ENCODE data around the gene MZT2A.
"Not testable (repeated sequence)": the region's sequence is repeated elsewhere in the genome, so short reads cannot be mapped to it uniquely, and the experiment has no call there.

MZT2A gene

DNA sequence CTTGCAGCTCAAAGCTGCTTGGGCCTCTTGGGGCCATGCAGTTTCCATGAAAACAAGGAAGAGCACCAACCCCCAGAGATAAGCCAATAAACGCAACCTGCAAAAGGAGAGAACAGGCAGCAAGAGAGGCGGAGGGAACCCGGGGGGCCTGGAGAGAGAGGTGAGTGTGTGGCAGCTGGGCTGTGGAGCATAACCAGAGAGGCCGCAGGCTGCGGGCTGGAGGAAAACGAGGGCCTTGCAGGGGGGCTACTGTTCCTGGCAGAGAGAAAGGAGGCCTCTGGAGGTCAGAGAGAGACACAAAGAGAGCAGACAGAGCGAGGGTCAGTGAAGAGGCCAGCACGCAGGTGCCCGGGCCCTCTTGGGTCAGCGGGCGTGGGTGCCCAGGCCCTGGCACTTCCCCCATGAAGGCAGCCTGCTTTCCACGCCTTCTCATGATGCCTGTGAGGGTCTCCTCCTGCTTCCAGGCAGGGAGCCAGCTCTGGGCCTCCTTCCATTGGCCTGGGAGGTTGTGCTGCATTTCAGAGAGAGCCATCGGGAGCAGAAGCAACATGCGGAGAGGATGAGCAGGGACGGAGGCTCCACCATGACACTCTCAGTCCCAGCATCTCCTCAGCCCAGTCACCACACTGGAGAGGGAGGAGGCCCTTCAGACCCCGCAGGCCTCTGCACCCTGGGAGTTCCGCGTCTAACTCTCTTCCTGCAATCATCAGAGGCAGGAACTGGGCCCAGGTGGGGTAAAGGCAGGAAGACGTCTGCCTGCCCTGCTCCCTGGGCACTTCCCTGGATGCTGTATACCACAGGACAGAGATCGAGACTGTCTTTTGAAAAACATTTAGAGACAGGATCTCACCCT, 1.4 kb downstream of the MZT2A start:
- DNase-seq: not testable (repeated sequence)

DNA sequence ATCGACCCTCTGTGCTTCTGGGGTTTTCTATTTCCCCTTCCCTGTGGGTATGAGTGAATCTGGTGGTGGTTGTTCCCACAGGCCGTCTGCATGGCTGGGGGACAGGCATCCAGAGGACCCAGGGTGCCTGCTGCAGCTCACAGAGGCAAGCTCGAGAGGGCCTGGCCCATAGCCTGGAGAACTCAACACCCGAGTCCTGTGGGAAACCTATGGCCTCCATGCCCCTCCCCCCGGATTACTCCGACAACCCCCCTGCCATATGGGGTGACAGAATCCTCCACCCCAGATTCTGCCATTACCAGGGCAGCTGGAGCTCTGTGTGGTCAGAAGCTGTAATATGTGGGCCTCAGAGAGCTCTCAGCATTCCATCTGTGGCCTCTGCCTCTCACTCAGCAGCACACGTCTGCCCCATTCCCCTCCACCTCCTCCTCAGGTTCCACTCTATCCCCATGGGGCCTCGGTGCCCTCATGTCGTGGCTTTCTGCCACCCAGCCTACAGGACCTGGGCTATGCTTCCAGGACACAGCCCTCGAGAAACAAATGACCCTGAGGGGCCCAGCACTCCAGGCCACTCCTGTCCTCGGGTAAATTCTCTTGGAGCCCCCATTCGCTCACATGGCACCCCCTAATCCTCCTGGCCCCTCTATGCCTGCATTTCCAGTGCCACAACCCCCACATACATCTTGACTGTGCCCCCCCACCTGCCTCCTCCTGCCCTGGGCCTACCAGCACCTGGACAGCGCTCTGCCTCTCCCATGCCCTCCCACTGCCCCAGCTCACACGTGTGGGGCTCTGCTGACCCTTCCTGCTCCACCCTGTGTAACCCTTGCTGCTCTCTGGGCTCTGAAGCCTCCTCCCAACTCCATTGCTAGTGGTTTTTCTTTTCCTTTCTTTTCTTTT, 3.6 kb downstream of the MZT2A start:
- no peak for DNase-seq

DNA sequence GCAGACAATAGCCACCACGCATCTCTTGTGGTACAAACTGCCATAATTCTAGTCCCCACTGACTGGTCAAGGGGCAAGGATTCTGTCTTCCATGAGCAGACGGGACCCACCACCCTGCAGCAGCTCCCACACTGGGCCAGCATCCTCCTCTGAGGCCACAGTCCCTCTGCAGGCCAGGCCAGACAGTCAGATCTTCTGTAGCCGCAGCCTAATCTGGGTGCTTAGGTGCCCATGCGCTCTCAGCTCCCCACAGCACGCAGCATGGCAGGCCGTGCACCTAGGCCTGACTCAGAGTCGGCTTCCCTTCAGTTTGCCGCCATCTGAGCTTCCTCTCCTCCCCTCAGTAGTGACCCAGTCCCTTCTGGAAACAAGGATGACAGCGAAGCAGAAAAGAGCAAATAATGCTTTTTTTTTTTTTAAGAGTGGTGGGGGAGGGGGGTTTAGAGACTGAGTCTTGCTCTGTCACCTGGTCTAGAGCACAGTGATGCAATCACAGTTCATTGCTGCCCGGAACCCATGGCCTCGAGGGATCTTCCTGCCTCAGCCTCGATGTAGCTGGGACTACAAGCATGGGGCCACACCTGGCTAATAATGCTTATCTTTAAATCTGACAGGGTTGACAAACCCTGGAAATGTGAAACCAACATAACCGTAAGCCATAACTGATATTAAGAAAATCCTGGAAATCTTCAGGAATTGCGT, 5.8 kb downstream of the MZT2A start:
- DNase-seq: not testable (repeated sequence)

DNA sequence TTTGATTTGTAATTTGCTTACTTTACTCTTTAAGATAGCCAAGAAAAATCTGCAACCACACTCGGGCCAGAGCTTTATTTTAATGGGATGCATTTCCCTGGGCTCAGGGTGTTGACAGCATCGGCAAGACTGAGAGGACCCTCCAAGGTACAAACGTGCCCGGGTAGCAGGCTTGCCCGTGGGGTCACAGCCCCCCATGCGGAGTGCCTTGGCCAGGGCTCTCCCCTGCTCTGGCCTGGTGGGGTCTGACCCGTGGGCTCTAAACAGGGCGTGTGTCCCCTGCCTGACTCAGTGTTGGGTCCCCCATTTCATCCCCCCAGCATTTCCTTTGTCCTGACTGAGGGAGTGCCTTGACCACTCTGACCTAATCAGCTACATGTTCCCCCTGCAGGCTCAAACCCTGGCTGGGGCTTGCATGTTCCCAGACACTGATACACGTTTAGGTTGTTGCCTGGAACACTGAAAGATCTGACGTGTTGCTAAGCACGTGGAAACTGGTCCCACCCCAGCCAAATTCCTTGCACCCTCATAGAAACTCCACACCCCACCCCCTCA, 7.2 kb downstream of the MZT2A start:
- not testable (repeated sequence) for DNase-seq

DNA sequence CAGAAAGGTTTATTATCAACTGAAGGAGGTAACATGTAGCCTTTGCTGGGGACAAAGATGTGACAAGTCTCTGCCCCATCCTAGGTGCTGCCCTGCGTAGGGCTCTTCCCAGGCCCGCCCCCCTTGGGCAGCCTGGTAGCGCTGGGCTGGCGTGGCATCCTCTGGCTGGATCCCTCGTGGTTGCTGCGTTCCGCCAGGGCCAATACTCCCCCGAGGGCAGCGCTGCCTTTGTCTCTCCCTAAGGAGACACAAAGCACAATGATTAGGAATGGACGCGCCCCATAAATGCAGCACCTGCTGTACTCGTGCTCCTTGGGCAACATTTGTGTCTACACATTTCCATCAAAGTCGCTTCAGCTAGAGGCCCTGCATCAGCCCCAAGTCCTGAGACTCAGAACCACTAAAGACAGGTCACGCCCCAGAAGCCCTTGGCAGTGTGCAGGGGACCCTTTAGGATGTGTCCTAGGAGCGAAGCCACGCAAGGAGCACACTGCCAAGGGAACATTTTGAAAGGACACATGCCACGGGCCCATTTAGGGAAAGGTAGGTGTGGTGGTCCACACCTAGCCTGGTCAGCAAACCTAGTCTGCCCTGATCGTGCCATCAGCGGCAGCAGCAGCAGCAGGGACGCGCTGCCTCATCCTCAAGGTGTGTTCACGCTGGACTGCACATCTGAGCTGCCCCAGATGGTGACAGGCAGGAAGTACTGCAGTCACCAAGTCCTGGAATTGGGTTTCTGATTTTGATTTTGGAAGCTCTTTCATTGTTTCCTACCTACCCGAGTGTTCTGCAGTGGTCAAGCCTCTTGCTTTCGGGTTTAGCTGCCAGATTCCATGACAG, 8.0 kb downstream of the MZT2A start:
- not testable (repeated sequence) for DNase-seq

DNA sequence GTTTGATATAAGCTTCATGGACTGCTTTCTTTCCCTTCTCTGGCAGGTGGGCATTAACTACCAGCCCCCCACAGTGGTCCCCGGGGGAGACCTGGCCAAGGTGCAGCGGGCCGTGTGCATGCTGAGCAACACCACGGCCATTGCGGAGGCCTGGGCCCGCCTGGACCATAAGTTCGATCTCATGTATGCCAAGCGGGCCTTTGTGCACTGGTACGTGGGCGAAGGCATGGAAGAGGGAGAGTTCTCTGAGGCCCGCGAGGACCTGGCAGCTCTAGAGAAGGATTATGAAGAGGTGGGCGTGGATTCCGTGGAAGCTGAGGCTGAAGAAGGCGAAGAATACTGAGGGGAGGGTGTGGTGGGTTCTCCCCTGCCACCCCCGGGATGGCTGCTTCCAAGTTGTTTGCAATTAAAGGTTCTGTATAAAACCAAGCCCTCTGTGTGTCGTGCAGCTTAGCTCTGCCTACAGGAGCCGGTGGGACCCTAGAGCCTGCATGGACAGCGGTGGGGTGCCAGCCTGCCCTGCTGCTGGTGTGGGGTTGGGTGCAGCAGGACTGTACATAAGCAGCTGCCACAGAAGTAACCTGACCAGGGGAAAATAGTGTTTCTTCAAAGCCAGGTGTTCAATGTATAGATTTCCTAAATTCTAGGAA, 9.6 kb downstream of the MZT2A start:
- DNase-seq: not testable (repeated sequence)

DNA sequence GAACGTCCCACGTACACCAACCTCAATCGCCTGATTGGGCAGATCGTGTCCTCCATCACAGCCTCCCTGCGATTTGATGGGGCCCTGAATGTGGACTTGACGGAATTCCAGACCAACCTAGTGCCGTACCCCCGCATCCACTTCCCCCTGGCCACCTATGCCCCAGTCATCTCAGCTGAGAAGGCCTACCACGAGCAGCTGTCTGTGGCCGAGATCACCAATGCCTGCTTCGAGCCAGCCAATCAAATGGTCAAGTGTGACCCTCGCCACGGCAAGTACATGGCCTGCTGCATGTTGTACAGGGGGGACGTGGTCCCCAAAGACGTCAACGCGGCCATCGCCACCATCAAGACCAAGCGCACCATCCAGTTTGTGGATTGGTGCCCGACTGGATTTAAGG, 11.8 kb downstream of the MZT2A start:
- not testable (repeated sequence) for DNase-seq

DNA sequence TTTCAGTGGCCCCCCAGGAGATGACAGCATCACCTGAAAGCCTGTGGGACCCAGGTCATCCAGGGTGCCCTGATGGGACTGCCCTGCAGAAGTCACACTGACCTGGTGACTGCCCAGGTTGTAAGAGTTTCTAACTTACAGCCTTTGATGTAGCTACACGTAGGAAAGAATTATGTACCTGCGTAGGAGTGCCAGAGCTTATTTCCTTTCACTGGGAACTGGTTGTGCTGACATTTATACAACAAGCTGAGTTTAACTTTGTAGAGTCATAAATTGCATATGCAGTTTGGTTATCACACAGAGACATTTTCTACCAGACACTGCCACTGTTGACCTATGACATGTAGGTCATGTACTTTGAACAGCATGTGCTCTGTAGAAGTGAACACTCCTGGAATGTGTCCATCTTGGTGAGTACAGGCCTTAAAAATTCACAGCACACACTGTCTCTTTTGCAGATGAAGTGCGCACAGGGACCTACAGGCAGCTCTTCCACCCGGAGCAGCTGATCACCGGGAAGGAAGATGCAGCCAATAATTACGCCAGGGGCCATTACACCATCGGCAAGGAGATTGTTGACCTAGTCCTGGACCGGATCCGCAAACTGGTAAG, 13.2 kb downstream of the MZT2A start:
- DNase-seq: not testable (repeated sequence)

DNA sequence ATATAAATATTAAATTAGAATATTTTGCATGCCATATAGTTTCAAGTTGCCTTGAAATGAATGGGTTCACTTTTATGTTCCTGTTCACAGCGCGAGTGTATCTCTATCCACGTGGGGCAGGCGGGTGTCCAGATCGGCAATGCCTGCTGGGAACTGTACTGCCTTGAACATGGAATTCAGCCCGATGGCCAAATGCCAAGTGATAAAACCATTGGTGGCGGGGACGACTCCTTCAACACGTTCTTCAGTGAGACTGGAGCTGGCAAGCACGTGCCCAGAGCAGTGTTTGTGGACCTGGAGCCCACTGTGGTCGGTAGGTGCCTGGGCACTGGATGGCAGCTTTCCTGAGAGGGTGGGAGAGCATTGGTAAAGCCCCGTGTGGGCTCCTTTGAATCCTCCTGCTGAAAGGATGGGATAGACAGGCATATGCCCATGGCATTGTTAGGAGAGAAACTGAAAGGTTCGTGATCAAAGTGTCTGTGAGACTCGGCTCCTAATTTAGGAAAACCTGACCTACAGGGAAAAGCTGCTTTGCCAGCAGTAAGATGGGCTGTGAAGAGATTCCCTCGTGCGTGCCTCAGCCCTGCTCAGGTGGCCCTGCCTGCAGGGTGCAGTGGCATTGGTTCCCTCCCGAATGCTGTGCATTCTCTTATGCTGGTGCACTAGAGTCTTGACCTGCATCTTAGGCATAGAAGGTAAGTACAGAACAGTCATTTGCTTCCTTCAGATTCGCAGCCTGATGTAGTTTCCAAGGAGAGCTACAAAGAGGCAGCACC, 13.9 kb downstream of the MZT2A start:
- not testable (repeated sequence) for DNase-seq

DNA sequence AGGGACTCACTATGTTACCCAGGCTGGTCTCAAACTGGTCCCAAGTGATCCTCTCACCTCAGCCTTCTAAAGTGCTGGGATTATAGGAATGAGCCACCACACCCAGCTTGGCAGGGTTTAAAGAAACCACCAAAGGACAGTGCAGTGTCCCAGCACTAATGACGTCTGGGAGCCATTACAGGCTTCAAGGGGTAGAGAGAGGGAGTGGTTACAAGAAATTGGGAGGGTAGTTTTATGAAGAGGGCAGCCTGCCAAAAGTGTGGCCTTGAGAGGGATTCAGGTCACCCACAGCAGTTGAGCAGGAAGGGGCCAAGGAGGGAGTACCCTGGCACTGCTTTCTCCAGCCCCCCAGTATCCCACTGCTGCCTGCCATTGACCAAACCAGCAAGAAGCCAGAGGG, 15.0 kb downstream of the MZT2A start:
- DNase-seq: not testable (repeated sequence)

DNA sequence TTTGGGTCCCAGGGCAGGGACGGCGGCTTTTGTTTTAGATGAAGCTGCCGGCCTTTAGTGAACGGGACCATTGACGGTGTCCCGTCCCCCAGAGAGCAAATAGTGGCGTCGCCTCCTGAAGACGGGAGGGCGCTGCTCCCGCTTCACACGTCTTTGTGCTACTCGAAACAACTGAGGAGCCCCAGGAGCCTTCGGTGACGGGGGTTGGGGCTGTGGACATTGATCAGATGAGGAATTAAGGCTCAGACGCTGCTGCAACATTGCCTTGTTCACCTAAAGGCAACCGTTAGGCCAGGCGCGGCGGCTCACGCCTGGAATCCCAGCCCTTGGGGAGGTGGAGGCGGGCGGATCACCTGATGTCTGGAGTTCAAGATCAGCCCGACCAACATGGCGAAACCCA, 15.8 kb downstream of the MZT2A start:
- not testable (repeated sequence) for DNase-seq

DNA sequence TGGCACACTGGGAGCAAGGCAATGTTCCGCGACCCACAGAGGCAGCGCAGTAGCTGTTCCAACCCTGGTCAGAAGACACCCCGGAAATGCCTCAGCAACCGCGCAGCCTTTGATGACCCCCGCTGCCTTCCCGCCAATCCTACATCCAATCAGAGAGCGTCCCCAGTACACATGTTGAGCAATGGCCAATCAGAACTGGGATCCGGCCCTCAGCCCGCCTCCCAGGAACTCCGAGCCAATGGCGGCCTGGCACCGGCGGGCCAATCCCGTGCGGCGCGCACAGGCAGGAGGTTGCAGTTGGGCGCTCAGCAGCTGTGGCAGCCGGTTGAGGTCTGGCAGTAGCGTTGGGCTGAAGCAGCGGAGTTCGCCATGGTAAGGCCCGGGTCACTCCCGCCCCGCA, 16.4 kb downstream of the MZT2A start, which contains the start of gene TUBA3D:
TSS of gene TUBA3D (plus strand) at position 289 of the 400 bp plus-strand sequence. CDS start at position 370, 81 bp downstream.
- no peak for DNase-seq

DNA sequence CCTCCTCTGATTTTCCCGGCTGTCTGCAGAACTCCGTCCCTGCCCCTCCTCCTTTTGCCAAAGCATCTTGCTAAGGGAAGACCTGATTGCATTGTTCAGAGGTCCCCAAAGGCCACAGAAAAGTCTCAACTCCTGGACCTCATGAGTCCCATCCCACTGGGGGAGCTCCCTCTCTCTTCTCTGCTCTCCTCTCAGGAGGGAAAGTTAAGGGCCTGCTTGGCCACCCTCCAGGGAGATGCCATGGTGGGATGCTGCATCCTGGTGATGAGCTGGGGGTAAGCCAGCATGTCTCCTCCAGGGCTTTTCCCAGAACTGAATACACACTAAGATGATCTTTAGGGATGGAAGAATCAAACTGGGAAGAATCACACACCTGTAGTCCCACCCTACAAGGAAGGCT, 18.9 kb downstream of the MZT2A start:
- DNase-seq: not testable (repeated sequence)

DNA sequence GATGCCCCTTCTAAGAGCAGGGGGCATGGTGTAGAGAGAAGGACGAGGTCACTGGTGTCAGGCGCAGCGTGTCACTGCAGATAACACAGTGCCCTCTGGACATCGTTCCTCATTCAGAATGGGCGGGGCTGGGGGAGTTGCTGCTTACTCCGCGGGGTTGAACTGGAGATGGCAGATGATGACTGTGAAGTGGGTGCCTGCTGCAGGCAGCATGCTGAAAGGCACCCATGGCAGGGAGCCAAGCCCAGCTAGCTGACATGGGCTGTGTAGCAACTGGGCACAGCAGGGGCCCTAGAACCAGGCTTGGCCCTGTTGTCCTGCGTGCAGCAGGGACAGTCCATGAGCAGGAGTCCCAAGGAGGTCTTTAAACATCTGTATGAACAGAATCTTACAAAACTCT, 20.6 kb downstream of the MZT2A start:
- DNase-seq: not testable (repeated sequence)

DNA sequence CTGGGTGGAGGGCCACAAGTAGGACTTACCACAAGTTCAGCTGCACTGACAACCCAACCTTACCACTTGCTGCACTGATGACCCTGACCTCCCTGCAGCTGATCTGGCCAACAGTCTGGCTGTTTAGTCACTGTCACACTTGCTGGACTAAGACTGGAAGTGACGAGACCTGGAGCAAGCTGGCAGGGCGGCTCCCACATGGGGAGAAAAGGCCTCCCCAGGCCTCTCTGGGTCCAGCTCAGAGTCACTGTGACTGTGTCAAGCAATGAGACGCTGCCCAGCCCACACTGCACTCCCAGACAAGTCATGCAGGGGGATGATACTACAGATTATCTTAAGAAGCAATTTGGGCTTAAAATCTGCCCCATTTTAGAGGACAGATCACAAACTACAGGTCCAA, 21.3 kb downstream of the MZT2A start:
- DNase-seq: not testable (repeated sequence)

DNA sequence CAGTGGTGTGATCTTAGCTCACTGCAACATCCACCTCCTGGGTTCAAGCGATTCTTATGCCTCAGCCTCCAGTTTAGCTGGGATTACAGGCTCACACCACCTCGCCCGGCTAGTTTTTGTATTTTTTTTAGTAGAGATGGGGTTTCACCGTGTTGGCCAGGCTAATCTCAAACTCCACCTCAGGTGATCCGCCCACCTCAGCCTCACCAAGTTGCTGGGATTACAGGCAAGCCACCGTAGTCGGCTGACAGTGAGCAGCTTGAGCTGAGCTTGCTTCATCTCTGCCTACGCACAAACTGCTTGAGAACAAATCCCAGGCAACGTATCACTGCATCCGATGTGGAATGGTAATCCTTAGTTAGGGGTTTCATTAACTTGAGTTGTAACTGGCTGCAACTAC, 24.5 kb downstream of the MZT2A start:
- not testable (repeated sequence) for DNase-seq

DNA sequence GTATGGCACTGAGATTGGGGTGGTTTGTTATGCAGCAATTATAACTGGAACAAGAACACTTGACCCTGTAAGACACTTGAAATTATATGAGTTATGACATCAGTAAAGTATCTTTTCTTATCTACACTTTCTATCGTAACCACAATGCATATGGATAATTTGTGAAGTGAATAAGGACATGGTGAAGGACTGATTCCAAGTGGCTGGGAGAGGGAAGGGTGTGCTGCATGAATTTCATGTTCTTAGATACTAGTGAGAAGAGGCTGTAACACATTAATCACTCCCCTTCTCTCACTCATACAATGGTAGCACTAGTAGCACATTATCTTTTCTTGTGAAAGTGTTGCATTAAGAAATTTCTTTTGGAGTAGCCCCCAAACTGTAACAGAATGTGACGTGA, 37.3 kb downstream of the MZT2A start:
- not testable (repeated sequence) for DNase-seq

DNA sequence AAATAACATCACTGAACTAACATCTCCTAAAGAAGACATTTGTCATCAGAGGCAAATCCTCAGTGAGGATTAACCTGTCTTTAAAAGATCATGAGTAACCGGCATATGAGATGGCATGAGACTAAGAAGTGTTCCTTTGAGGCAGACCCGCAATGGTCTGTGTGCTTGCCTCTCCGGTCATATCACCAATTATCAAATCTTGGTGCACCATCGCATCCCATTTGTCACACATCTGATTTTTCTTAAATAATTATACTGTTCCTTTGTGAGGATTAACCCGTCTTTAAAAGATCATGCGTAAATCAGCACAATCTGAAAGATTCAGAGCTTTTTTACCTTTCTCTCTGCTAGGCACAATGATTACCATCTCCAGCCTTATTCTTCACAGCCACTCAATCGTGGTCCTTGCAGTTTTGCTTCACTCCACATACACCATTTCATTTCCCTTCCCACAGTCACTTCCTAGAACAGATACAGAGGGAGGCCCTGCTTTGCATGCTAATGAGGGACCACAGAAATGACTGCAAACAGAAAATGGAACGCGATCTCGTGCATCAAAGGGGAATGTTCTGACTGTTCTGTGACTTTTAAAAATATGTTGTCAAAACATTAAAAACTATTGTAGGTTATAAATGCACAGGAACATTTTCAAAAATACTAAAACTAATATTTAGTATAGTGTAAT, 40.8 kb downstream of the MZT2A start:
- DNase-seq: not testable (repeated sequence)

DNA sequence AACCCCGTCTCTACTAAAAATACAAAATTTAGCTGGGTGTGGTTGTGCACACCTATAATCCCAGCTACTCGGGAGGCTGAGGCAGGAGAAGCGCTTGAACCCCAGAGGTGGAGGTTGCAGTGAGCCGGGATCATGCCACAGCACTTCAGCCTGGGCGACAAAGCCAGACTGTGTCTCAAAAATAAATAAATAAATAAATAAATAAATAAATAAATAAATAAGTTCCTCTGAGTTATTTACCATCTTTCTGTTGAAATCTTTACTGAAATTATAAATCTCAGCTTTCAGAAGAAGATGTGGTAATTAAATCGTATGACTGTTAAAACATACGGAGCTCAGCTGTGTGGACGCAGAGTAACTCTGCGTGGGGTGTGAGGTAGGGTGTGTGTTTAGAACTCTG, 44.2 kb downstream of the MZT2A start:
- not testable (repeated sequence) for DNase-seq
